Right lobe of liver (tissue), 6 donors: ENCODE measurements around the gene HGFAC. TPM values are rescaled to one million over a fixed set of nuclear protein-coding genes. Genes with fewer than 3 reads are reported as not detected.

Experiments used
- ATAC-seq, 4 donors: fragments of 200-7000 bp; cut with Tn5 transposase; one replicate each; pipeline ENCODE4 v1.9.1; 2020; ENCODE audit warnings: mild to moderate bottlenecking in 4 of 4, moderate library complexity in 4 of 4
- DNase-seq, 3 donors: peaks; one replicate each; pipeline ENCODE4 v3.0.0-alpha.2; 2020
- H3K27ac ChIP-seq, 3 donors: fragments of 200-600 bp; one replicate each; pipeline ENCODE4 v1.8.0; 2022
- H3K27me3 ChIP-seq, 2 donors: fragments of 200-600 bp; one replicate each; pipeline ENCODE4 v1.8.0; 2022
- H3K36me3 ChIP-seq, 4 donors: fragments of 200-600 bp; sonication (generic) in 1 of 4; one replicate each; pipeline versions ENCODE4 v1.5.1 to v1.8.0; 2017 to 2022; ENCODE audit warnings: control low read depth in 1 of 4
- H3K4me1 ChIP-seq, 4 donors: fragments of 200-600 bp; sonication (generic) in 1 of 4; one replicate each; pipeline versions ENCODE4 v1.5.1 to v1.8.0; 2017 to 2022; ENCODE audit warnings: control low read depth in 1 of 4
- H3K4me3 ChIP-seq, 3 donors: fragments of 200-600 bp; one replicate each; pipeline ENCODE4 v1.8.0; 2022
- H3K9me3 ChIP-seq, 4 donors: fragments of 200-600 bp; sonication (generic) in 1 of 4; one replicate each; pipeline versions ENCODE4 v1.5.1 to v1.8.0; 2017 to 2022; ENCODE audit warnings: control low read depth in 1 of 4
- POLR2A ChIP-seq: fragments of 450-650 bp; IDR thresholded peaks from one replicate; pipeline ENCODE4 v1.6.1; 2017; ENCODE audit warnings: antibody characterized with exemption, mild to moderate bottlenecking
- WGBS: methylation state at CpG from one replicate; pipeline ENCODE4 v1.1.6; 2018; ENCODE audit warnings: low coverage, low lambda C conversion rate; ENCODE audit not compliant: insufficient coverage; ENCODE audit errors: missing lambda C conversion rate; 5-methylcytosine and 5-hydroxymethylcytosine counted together
- intact Hi-C, 2 donors: fragments of 100-400 bp; cut with DNase I; formaldehyde crosslinking; loops; one replicate each; pipeline versions ENCODE4 v1.11.2 to v1.14.1; 2022
- total RNA-seq, 6 experiments: library from RNA; depleted of rRNA in 2 of 6; stranded (reverse); fragments of >200 nt in 2 of 6; fragmentation: NEBNext Ultra II Directional in 3 of 6; extraction: Animal tissue kit (Norgen Biotek cat#: 25700) in 3 of 6; gene quantifications; one replicate each; pipeline versions ENCODE4 v1.1.0 to v1.2.4, GENCODE V29; 2016 to 2023
- TF ChIP-seq, protein P1 (sequence below), 4 donors: fragments of 200-600 bp in 3 of 4; fragments of 450-650 bp in 1 of 4; IDR thresholded peaks; one replicate each; pipeline versions ENCODE4 v1.5.1 to v1.8.0; 2016 to 2022; ENCODE audit warnings: antibody characterized with exemption in 4 of 4, mild to moderate bottlenecking in 2 of 4
- donor health status: DM: no; HTN: yes; CAD: no.
- donor health status: DM: no; HTN: no; CAD: no.
- donor health status: DM: no; HTN: no; CAD: no.
- donor health status: DM: no; HTN: yes; CAD: no.
- donor health status: DM: no; HTN: yes; CAD: no.

Gene HGFAC
- total RNA-seq, 6 experiments from 2014 or later: 73.9 to 176 (median 140) TPM

DNA sequence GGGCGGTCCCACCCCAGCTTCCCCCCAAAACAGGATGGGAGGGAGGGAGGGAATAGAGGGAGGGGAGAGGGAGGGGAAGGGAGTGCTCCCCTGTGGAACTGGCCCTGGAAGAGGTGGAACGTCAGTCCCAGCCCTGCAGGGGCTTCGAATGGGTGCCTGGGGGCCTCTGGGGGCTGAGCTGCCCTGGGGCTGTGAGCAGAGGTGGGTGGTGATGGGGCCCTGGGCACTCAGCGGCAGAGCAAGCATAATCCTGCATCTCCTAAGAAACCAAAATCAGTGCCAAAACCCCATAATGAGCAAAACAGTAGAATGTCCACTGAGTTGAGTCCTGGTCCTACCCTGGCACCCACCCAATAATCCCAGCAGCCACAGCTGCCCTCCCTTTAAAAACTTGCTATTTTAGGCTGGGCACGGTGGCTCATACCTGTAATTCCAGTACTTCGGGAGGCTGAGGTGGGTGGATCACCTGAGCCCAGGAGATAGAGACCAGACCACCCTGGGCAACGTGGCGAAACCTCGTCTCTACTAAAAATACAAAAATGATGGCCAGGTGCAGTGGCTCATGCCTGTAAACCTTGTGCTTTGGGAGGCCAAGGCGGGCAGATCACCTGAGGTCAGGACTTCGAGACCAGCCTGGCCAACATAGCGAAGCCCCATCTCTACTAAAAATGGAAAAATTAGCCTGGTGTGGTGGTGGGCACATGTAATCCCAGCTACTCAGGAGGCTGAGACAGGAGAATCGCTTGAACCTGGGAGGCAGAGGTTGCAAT is 32.4 kb downstream of the HGFAC start:
- Histone ChIP-seq H3K4me1 (no peaks in the 10 kb centered on the region), H3K4me3 (no peak overlapping the region), H3K9me3 (no peaks in the 10 kb centered on the region), H3K27ac (no peak overlapping the region), H3K27me3 (no peaks in the 10 kb centered on the region), H3K36me3 (no peaks in the 10 kb centered on the region)
- no peak for ATAC-seq
- 81% methylated on average over 2 of the region's 13 CpGs for WGBS
- no peak for DNase-seq
- intact Hi-C loops: no loop called here
- no peak for TF ChIP-seq POLR2A
- TF ChIP-seq, protein P1, sequence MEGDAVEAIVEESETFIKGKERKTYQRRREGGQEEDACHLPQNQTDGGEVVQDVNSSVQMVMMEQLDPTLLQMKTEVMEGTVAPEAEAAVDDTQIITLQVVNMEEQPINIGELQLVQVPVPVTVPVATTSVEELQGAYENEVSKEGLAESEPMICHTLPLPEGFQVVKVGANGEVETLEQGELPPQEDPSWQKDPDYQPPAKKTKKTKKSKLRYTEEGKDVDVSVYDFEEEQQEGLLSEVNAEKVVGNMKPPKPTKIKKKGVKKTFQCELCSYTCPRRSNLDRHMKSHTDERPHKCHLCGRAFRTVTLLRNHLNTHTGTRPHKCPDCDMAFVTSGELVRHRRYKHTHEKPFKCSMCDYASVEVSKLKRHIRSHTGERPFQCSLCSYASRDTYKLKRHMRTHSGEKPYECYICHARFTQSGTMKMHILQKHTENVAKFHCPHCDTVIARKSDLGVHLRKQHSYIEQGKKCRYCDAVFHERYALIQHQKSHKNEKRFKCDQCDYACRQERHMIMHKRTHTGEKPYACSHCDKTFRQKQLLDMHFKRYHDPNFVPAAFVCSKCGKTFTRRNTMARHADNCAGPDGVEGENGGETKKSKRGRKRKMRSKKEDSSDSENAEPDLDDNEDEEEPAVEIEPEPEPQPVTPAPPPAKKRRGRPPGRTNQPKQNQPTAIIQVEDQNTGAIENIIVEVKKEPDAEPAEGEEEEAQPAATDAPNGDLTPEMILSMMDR (IDR thresholded peaks at IDR 0.05): no peak

DNA sequence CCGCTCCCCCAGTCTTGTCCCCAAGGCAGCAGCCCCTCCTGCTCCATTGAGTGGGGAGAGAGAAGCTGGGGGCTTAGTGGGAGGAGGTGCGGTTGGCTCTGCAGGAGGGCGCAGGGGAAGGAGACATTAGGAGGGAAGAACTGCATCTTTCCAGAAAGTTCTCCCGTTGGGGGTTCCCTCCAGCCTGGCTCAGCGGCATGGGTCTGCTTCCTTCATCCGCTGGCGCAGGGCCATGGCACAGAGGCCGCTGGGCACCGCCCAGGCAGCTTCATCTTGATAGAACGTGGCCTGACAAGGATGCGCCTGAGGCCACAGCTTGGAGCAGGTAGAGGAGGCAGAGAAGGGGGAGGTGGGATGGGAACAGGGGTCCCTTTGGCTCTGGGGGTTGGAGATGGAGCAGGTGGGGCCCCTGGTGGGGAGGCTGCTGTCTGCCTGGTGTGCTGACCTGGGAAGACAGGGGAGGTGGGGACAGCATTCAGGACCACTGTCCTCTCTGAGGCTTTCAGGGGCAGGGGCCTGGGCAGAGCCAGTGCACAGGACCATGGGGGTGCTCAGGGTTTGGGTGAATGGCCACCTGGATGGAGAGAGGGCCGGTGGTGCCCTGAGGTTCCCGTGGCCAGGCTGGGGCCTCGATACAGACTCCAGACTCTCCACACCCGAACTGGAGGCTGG is 33.4 kb downstream of the HGFAC start:
- Histone ChIP-seq H3K4me3 (no peak overlapping the region), H3K27me3 (no peaks in the 10 kb centered on the region), H3K27ac (no peak overlapping the region), H3K4me1 (no peaks in the 10 kb centered on the region), H3K9me3 (no peaks in the 10 kb centered on the region), H3K36me3 (no peaks in the 10 kb centered on the region)
- no peak for TF ChIP-seq POLR2A
- TF ChIP-seq, protein P1 (IDR thresholded peaks at IDR 0.05): no peak
- 88% methylated on average over 2 of the region's 15 CpGs for WGBS
- no peak for DNase-seq
- ATAC-seq: no peak
- intact Hi-C loops: no loop called here

DNA sequence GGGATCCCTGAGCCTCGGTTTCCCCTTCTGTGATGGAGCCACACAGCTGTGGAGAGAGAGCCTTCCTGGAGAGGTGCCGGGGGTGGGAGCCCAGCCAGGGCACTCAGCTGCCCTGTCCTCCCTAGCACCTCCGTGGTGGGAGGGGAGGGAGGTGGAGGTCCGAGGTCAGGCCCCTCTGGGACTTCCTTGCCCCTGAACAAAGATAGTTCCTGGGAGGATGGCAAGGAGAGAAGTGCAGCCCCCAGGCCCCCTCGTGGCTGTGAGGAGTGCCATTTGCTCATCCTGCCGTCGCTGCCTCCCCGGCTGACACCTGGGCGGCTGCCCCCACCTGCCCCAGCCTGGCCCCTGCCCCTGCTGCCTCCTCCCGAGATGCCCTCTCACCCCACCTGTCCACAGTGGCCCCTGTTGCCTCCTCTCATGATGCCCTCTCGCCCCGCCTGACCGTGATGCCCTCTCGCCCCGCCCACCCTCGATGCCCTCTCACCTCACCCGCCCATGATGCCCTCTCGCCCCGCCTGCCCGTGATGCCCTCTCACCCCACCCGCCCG is 34.0 kb downstream of the HGFAC start:
- TF ChIP-seq, protein P1 (IDR thresholded peaks at IDR 0.05): no peak
- no peak for TF ChIP-seq POLR2A
- no peak overlapping the region for H3K27ac ChIP-seq
- H3K36me3 ChIP-seq: no peaks in the 10 kb centered on the region
- intact Hi-C loops: no loop called here
- H3K27me3 ChIP-seq: no peaks in the 10 kb centered on the region
- no peak overlapping the region for H3K4me3 ChIP-seq
- WGBS: 71% methylated on average over 11 of the region's 22 CpGs
- H3K4me1 ChIP-seq: no peaks in the 10 kb centered on the region
- ATAC-seq (no peak), DNase-seq (peak in 1 of 3 donors; percentile 10)
- no peaks in the 10 kb centered on the region for H3K9me3 ChIP-seq

DNA sequence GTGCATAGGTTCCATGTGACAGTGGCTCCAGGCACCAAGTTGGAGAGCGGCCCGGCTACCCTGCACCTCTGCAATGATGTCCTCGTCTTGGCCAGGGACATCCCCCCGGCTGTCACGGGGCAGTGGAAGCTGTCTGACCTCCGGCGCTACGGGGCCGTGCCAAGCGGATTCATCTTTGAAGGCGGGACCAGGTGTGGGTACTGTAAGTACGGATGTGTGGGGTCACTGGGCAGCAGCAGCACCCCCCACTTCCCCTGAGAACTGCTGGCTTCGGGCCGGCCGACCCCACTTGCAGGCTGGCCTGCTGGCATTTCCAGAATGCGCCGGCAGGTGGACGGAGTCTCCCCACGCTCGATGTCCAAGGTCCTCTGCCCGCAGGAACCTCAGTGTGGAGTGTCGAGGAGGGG is 34.6 kb downstream of the HGFAC start:
- DNase-seq (no peak), ATAC-seq (no peak)
- no peaks in the 10 kb centered on the region for H3K27me3 ChIP-seq

More for the DNA sequence above, 34.6 kb downstream of the HGFAC start:
- intact Hi-C loops: no loop called here
- Histone ChIP-seq H3K4me3 (no peak overlapping the region), H3K9me3 (no peaks in the 10 kb centered on the region), H3K36me3 (no peaks in the 10 kb centered on the region), H3K27ac (no peak overlapping the region), H3K4me1 (no peaks in the 10 kb centered on the region)
- 90% methylated on average over 13 of the region's 22 CpGs for WGBS
- TF ChIP-seq, protein P1 (IDR thresholded peaks at IDR 0.05): no peak
